GM12801 (cell line): ENCODE data around the gene ZBTB48.

Experiments
- TF ChIP-seq, protein P1 (sequence below): IDR thresholded peaks from one replicate; pipeline ENCODE4 v1.5.1; 2011; ENCODE audit warnings: control low read depth; ENCODE audit not compliant: insufficient read length; ENCODE audit errors: extremely low read depth

Gene ZBTB48

DNA sequence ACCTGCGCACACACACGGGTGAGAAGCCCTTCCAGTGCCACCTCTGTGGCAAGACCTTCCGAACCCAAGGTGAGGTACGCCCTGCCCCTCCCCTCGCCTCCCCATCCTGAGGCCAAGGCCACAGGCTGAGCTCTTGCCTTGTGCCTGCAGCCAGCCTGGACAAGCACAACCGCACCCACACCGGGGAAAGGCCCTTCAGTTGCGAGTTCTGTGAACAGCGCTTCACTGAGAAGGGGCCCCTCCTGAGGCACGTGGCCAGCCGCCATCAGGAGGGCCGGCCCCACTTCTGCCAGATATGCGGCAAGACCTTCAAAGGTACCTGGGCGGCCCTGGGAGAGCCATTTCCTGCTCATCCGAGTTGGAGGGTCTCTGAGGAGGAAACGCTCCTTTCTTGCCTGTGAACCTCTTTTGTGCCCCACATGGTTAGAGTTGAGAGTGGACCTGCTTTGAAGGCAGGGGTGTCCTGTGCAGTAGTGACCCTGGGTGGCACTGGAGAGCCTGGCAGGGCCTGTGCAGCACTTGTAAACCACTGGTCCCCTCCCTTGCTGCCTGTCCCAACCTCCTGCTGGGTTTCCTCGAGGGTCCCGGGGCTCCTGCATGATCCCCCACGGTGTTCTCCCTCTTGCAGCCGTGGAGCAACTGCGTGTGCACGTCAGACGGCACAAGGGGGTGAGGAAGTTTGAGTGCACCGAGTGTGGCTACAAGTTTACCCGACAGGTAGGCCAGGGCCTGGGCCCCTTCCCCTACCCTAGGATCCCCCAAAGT lies 8.5 kb downstream of the ZBTB48 start:
- TF ChIP-seq, protein P1, sequence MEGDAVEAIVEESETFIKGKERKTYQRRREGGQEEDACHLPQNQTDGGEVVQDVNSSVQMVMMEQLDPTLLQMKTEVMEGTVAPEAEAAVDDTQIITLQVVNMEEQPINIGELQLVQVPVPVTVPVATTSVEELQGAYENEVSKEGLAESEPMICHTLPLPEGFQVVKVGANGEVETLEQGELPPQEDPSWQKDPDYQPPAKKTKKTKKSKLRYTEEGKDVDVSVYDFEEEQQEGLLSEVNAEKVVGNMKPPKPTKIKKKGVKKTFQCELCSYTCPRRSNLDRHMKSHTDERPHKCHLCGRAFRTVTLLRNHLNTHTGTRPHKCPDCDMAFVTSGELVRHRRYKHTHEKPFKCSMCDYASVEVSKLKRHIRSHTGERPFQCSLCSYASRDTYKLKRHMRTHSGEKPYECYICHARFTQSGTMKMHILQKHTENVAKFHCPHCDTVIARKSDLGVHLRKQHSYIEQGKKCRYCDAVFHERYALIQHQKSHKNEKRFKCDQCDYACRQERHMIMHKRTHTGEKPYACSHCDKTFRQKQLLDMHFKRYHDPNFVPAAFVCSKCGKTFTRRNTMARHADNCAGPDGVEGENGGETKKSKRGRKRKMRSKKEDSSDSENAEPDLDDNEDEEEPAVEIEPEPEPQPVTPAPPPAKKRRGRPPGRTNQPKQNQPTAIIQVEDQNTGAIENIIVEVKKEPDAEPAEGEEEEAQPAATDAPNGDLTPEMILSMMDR = no peak

DNA sequence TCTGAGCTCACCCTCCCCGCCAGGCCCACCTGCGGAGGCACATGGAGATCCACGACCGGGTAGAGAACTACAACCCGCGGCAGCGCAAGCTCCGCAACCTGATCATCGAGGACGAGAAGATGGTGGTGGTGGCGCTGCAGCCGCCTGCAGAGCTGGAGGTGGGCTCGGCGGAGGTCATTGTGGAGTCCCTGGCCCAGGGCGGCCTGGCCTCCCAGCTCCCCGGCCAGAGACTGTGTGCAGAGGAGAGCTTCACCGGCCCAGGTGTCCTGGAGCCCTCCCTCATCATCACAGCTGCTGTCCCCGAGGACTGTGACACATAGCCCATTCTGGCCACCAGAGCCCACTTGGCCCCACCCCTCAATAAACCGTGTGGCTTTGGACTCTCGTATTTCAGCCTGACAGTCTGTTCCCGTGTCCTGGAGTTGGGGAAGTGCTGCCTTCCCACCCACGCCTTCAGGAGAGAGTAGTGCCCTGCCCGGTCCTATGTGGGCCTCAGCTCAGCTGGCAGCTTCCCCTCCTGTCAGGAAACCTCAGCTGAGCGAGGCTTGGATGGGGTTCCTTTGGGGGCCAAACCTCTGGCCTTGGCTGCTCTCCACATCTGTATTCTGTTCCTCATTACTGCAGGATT lies 9.2 kb downstream of the ZBTB48 start:
- TF ChIP-seq, protein P1 = no peak

DNA sequence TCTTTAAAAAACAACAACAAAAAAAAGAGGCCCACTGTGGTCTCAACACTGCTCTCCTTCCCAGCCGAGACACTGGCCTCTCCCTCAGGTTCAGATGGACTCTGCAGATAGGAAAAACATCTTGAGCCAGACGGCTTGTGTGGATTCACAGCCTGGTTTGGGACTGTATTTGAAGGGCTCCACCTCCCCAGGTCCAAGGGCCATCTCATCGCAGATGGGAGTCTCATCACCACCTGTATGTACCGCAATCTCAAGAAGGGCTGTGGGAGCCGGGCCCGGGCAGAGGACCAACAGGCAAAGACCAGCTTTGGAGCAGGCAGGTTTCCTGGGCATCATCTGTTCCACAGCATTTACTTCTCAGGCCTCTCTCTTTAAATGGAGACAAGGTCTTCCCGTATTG lies 10.3 kb downstream of the ZBTB48 start:
- TF ChIP-seq, protein P1 = no peak

DNA sequence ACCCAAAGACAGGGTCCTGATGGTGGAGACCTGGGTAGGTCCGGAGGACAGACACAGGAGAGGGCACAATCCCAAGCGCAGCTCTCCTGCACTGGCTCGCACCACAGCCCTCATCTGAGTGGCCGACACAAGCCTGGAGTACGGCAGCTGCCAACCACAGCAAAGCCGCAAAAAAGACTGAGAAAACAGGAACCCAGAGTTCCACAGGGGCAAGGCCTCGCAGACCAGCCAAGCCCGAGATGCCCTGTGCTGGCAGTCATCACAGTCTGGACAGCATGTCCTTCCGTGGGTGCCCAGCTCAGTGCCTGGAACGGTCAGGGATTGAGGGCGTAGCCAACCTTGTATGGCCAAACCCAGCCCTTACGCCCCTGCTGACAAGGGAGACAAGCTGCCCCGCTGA lies 11.4 kb downstream of the ZBTB48 start:
- TF ChIP-seq, protein P1 = no peak

DNA sequence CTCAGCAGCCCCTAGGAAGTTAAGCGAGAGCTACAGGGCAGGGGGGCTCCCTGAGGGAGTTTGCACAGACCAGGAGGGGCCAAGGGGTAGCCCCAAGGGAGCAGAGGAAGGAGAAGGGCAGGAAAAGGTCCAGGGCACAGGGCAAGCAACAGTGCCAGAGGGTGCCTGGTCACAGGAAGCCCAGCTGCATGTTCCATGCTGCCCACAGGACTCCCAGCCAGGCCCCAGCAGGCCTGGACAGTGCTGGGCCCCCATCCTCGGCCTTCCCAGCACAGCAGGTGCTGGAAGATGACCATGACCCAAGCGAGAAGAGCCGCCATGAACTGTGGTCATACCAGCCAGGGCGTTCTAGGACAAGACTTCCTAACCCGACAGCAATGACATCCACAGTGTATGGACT lies 11.8 kb downstream of the ZBTB48 start:
- TF ChIP-seq, protein P1 = no peak

DNA sequence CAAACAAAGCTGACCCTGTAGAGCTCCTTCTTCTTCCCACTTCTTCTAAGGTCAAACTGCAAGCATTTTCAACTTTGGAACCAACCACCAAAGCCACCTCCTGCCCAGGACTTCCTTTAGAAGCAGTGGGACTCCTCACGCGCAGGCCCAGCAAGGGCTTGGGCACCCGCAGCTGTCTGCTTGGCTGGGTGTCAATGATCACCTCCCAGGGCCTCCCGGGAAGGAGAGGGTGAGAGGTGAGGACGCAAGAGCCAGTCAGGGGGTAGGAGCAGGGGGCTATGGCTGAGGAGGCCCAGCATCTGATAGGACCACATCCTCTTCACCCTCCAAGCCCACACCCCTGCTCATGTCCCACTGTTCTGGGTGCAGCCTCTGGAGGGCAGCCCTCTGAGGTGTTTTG lies 12.6 kb downstream of the ZBTB48 start:
- TF ChIP-seq, protein P1 = no peak

DNA sequence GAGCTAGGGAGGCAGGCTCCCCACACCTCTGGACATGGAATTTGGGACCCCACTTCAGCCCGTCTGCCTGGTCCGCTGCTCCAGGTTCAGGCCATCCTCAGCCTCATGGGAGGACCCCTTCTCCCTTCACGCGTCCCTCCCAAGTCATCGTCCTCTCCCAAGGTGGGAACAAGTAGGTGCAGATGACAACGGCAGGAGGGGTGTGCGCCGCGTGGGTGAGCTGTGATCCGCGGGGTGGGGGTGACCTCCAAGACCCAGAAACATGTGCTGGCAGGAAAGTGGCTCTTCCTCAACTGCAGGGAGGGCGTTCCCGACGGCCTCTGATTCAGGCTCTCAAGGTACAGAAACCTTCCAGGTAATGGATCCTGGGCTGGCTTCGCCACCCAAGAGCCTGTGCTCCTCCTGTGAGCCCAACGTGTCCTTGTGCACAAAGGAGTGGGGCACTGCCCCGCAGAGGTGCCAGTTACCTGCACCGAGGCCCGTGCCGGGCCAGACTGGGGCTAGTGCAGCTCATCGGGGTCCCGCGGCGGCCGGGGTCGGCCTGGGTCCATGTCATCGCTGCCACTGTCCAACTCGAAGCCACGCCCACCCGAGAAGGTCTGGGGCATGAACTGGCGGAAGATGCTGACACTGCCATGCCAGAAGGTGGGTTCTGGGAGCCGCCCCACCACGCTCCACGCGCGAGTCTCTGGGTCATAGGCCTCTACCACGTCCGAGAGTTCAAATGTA lies 13.2 kb downstream of the ZBTB48 start:
- TF ChIP-seq, protein P1 = no peak
